Smooth muscle cell (in vitro differentiated cells): ENCODE results near the gene SHB. TPM values are rescaled to one million over a fixed set of nuclear protein-coding genes. Genes with fewer than 3 reads are reported as not detected.

ENCODE experiments used
- DNase-seq: peaks from one replicate; lab custom pipeline; 2025; ENCODE audit not compliant: unreplicated experiment; lab: John Stamatoyannopoulos, UW
- H2AFZ ChIP-seq: fragments of 200-600 bp; sonication (generic); 2 replicates; pipeline ENCODE4 v1.6.0; 2016; ENCODE audit warnings: antibody characterized with exemption, low read depth, mild to moderate bottlenecking
- H3F3A ChIP-seq: fragments of 200-600 bp; sonication (generic); 2 replicates; pipeline ENCODE4 v1.6.0; 2017; ENCODE audit warnings: antibody characterized with exemption, low read depth
- H3K27ac ChIP-seq: fragments of 200-600 bp; sonication (generic); 2 replicates; pipeline ENCODE4 v1.5.1; 2016; ENCODE audit warnings: low read depth, mild to moderate bottlenecking
- H3K27me3 ChIP-seq: fragments of 200-600 bp; sonication (generic); 2 replicates; pipeline ENCODE4 v1.6.1; 2016; ENCODE audit warnings: low read depth, mild to moderate bottlenecking
- H3K36me3 ChIP-seq: fragments of 200-600 bp; sonication (generic); 2 replicates; pipeline ENCODE4 v1.5.1; 2016; ENCODE audit warnings: low read depth
- H3K4me1 ChIP-seq: fragments of 200-600 bp; sonication (generic); 2 replicates; pipeline ENCODE4 v1.5.1; 2016; ENCODE audit warnings: low read depth
- H3K4me2 ChIP-seq: fragments of 200-600 bp; sonication (generic); 2 replicates; pipeline ENCODE4 v1.6.0; 2016; ENCODE audit warnings: mild to moderate bottlenecking
- H3K4me3 ChIP-seq: fragments of 200-600 bp; sonication (generic); 2 replicates; pipeline ENCODE4 v1.5.1; 2016; ENCODE audit warnings: mild to moderate bottlenecking
- H3K79me2 ChIP-seq: fragments of 200-600 bp; sonication (generic); 2 replicates; pipeline ENCODE4 v1.6.0; 2016; ENCODE audit warnings: low read depth, mild to moderate bottlenecking
- H3K9ac ChIP-seq: fragments of 200-600 bp; sonication (generic); 2 replicates; pipeline ENCODE4 v1.6.0; 2016; ENCODE audit warnings: low read depth
- H3K9me3 ChIP-seq: fragments of 200-600 bp; sonication (generic); replicated peaks from 2 replicates; pipeline ENCODE4 v1.5.1; 2016; ENCODE audit warnings: low read depth
- H4K20me1 ChIP-seq: fragments of 200-600 bp; sonication (generic); 2 replicates; pipeline ENCODE4 v1.6.0; 2016; ENCODE audit warnings: low read depth
- WGBS: methylation state at CpG from one replicate; pipeline ENCODE4 v1.1.7; 2016; ENCODE audit warnings: low lambda C conversion rate; 5-methylcytosine and 5-hydroxymethylcytosine counted together
- polyA plus RNA-seq: library from polyadenylated mRNA; unstranded; fragments of >200 nt; fragmentation: Nextera tagmentation; extraction: Ambion mirVana; gene quantifications from 2 replicates; pipeline ENCODE4 v1.2.1, GENCODE V29; 2016
- total RNA-seq: library from RNA; depleted of rRNA; stranded (reverse); fragments of >200 nt; gene quantifications from 2 replicates; pipeline ENCODE4 v1.2.3, GENCODE V29; 2014
- TF ChIP-seq, protein P1 (sequence below): fragments of 200-600 bp; sonication (generic); IDR thresholded peaks from 2 replicates; pipeline ENCODE4 v1.5.1; 2017; ENCODE audit warnings: borderline replicate concordance, mild to moderate bottlenecking, antibody characterized with exemption; ENCODE audit not compliant: insufficient read depth, poor library complexity, severe bottlenecking

SHB gene
- total and polyA plus RNA-seq, 2 experiments from 2014 or later, result 16.4 to 32.4 TPM

DNA sequence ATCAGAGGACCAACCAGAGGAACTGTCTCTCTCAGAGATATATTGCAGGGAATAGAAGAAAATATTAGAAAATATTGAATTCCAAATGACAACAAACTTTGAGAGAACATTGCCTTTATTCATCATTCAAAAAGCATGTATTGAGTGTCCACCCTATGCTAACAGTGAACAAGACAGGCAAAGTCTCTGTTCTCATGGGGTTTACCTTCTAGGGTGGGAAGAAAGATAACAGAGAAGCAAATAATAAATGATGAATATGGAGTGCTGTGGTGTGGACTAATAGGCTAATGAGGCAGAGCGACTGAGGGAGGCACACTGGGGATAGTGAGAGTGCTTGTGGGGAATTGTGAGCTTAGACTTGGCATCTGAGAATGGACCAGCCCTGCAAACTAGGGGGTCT lies 43.4 kb upstream of the SHB start:
- Histone ChIP-seq H3K27ac (no peak overlapping the region), H3K36me3 (no peaks in the 10 kb centered on the region), H3K4me1 (peaks cover 11% of the 10 kb centered on the region), H3K9me3 (no peaks in the 10 kb centered on the region), H3K79me2 (no peaks in the 10 kb centered on the region), H3K27me3 (peaks cover 4% of the 10 kb centered on the region), H2AFZ (no peak overlapping the region), H3K4me2 (no peak overlapping the region), H4K20me1 (no peaks in the 10 kb centered on the region), H3K9ac (no peak overlapping the region), H3K4me3 (no peak overlapping the region), H3F3A (no peaks in the 10 kb centered on the region)
- TF ChIP-seq, protein P1, sequence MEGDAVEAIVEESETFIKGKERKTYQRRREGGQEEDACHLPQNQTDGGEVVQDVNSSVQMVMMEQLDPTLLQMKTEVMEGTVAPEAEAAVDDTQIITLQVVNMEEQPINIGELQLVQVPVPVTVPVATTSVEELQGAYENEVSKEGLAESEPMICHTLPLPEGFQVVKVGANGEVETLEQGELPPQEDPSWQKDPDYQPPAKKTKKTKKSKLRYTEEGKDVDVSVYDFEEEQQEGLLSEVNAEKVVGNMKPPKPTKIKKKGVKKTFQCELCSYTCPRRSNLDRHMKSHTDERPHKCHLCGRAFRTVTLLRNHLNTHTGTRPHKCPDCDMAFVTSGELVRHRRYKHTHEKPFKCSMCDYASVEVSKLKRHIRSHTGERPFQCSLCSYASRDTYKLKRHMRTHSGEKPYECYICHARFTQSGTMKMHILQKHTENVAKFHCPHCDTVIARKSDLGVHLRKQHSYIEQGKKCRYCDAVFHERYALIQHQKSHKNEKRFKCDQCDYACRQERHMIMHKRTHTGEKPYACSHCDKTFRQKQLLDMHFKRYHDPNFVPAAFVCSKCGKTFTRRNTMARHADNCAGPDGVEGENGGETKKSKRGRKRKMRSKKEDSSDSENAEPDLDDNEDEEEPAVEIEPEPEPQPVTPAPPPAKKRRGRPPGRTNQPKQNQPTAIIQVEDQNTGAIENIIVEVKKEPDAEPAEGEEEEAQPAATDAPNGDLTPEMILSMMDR, result no peak
- DNase-seq, result no peak
- 92% methylated on average over 1 of the region's 1 CpG for WGBS

DNA sequence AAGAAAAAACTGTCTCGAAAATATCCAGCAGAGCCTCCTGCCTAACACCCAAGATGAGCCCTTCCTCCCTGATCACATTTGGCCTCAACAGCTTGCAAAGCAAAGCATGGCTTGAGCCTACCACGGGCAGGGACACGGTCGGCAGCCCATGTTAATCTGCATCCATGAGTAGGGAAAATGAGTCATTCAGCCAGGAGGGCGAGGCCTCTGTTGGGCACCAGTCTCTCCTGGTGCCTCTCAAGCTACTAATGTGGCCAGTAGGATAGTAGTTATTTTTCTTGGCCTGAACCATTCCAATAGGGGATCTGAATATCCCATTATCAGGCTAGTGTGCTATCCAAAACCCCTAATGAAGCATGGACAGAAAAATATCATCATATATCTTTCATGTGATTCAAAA lies 43.0 kb upstream of the SHB start:
- WGBS, result 59% methylated on average over 5 of the region's 5 CpGs
- Histone ChIP-seq H3K36me3 (no peaks in the 10 kb centered on the region), H3K4me1 (peaks cover 11% of the 10 kb centered on the region), H3K4me3 (no peak overlapping the region), H3K9me3 (no peaks in the 10 kb centered on the region), H2AFZ (no peak overlapping the region), H3K4me2 (no peak overlapping the region), H3K9ac (no peak overlapping the region), H3K27me3 (peaks cover 4% of the 10 kb centered on the region), H3F3A (no peaks in the 10 kb centered on the region), H3K79me2 (no peaks in the 10 kb centered on the region), H3K27ac (no peak overlapping the region), H4K20me1 (no peaks in the 10 kb centered on the region)
- DNase-seq, result no peak
- TF ChIP-seq, protein P1, result no peak

DNA sequence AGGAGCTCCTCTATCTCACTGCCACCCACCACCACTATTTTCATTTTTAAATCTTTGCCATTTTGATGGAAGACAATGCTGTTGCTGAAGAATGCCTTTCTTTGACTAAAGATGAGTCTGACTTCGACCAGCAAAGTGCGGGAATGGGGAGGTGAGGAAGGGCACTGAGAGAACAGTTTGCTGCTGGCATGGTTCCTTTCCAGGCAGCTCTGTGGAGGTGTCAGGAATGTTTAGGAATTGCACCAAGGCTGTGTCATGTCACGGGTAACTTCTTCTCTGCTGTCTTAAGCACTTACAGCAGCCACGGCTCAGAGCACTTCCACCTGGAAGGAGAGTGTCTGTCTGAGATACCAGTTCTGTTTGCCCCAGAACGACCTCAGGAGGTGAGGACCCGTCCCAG lies 41.4 kb upstream of the SHB start:
- Histone ChIP-seq H3K36me3 (no peaks in the 10 kb centered on the region), H3K9ac (no peak overlapping the region), H2AFZ (no peak overlapping the region), H3K4me3 (no peak overlapping the region), H3K27me3 (peaks cover 4% of the 10 kb centered on the region), H4K20me1 (no peaks in the 10 kb centered on the region), H3K27ac (no peak overlapping the region), H3K9me3 (no peaks in the 10 kb centered on the region), H3K79me2 (no peaks in the 10 kb centered on the region), H3K4me1 (peaks cover 11% of the 10 kb centered on the region), H3F3A (no peaks in the 10 kb centered on the region), H3K4me2 (no peak overlapping the region)
- no peak for DNase-seq
- WGBS, result 69% methylated on average over 6 of the region's 6 CpGs
- TF ChIP-seq, protein P1, result no peak

DNA sequence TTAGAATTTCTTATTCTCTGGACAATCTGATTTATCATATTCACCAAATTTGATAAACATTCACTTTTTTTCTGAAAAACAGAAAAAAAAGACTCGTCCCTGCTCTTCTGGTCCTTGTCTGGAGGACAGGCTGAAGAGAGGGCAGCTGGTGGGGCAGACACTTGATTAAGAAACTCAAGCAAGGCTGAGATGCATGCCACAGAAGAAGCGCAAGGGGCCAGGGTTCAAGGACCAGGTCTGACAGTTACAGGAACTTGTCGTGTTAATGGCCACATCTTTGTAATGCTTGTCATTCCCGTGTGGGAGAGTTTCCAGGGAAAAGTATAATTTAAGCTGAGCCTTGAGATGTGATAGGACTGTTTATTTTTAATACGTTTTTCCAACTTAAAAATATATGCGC lies 40.6 kb upstream of the SHB start:
- Histone ChIP-seq H3K27me3 (peaks cover 4% of the 10 kb centered on the region), H3K4me3 (no peak overlapping the region), H3K36me3 (no peaks in the 10 kb centered on the region), H2AFZ (no peak overlapping the region), H3K27ac (no peak overlapping the region), H3K4me2 (no peak overlapping the region), H4K20me1 (no peaks in the 10 kb centered on the region), H3F3A (no peaks in the 10 kb centered on the region), H3K79me2 (no peaks in the 10 kb centered on the region), H3K4me1 (peaks cover 11% of the 10 kb centered on the region), H3K9ac (no peak overlapping the region), H3K9me3 (no peaks in the 10 kb centered on the region)
- no peak for DNase-seq
- TF ChIP-seq, protein P1, result no peak
- whole genome bisulfite sequencing, result 77% methylated on average over 6 of the region's 6 CpGs
